HEK293 (cell line): ENCODE results near the gene BRMS1L.

Source experiments
- HOXA7 ChIP-seq: sonication (generic); formaldehyde crosslinking; IDR thresholded peaks from 2 replicates; pipeline ENCODE4 v1.8.1; 2022; ENCODE audit warnings: missing genetic modification reagents, borderline replicate concordance
- ZNF560 ChIP-seq: fragments of 450-650 bp; formaldehyde crosslinking; IDR thresholded peaks from 2 replicates; pipeline ENCODE4 v1.5.1; 2017; ENCODE audit warnings: missing biosample characterization, missing genetic modification characterization, borderline replicate concordance
- TF ChIP-seq, protein P1 (sequence below): fragments of 450-650 bp; formaldehyde crosslinking; IDR thresholded peaks from 2 replicates; pipeline ENCODE4 v1.5.1; 2016; ENCODE audit warnings: missing biosample characterization, missing genetic modification characterization, low read depth
- TF ChIP-seq, protein P2 (sequence below): fragments of 450-650 bp; formaldehyde crosslinking; IDR thresholded peaks from 2 replicates; pipeline ENCODE4 v1.5.1; 2016; ENCODE audit warnings: missing biosample characterization, missing genetic modification characterization

DNA sequence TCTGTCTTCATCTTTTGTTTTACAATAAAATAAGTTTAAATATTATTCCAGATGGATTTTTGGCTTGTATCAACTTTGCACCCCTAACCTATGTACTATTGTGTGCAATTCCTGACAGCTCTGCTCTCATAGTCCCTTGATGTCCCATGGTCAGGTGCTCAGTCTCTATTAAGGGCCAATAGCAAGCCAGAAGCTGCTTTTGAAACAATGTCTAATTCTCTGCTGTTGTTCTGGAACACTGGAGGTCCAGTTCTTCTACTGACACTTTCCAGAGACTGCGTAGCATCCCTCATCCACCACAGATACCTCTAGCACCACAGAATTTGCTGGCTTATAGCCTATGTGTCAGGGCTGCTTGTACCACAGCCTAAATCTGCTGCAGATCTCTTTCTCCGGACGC lies 74.6 kb downstream of the BRMS1L start:
- TF ChIP-seq, protein P1, sequence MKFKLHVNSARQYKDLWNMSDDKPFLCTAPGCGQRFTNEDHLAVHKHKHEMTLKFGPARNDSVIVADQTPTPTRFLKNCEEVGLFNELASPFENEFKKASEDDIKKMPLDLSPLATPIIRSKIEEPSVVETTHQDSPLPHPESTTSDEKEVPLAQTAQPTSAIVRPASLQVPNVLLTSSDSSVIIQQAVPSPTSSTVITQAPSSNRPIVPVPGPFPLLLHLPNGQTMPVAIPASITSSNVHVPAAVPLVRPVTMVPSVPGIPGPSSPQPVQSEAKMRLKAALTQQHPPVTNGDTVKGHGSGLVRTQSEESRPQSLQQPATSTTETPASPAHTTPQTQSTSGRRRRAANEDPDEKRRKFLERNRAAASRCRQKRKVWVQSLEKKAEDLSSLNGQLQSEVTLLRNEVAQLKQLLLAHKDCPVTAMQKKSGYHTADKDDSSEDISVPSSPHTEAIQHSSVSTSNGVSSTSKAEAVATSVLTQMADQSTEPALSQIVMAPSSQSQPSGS (tag by site-specific recombination): no peak
- TF ChIP-seq, protein P2, sequence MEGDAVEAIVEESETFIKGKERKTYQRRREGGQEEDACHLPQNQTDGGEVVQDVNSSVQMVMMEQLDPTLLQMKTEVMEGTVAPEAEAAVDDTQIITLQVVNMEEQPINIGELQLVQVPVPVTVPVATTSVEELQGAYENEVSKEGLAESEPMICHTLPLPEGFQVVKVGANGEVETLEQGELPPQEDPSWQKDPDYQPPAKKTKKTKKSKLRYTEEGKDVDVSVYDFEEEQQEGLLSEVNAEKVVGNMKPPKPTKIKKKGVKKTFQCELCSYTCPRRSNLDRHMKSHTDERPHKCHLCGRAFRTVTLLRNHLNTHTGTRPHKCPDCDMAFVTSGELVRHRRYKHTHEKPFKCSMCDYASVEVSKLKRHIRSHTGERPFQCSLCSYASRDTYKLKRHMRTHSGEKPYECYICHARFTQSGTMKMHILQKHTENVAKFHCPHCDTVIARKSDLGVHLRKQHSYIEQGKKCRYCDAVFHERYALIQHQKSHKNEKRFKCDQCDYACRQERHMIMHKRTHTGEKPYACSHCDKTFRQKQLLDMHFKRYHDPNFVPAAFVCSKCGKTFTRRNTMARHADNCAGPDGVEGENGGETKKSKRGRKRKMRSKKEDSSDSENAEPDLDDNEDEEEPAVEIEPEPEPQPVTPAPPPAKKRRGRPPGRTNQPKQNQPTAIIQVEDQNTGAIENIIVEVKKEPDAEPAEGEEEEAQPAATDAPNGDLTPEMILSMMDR: no peak
- TF ChIP-seq HOXA7: no peak
- no peak for TF ChIP-seq ZNF560 (tag by site-specific recombination)
